MM.1S (cell line): ENCODE measurements around the gene METTL24.

ENCODE experiments used
- DNase-seq: peaks from one replicate; pipeline ENCODE4 v3.0.0-alpha.2; 2015
- H2AFZ ChIP-seq: fragments of 300-600 bp; sonication (generic); 2 replicates; pipeline ENCODE4 v1.6.0; 2016; ENCODE audit warnings: antibody characterized with exemption, low read length
- H3F3A ChIP-seq: fragments of 300-600 bp; sonication (generic); 2 replicates; pipeline ENCODE4 v1.6.1; 2016; ENCODE audit warnings: mild to moderate bottlenecking, antibody characterized with exemption, low read length, moderate library complexity, mixed read lengths; ENCODE audit not compliant: insufficient read depth
- H3K27ac ChIP-seq: fragments of 300-600 bp; sonication (generic); 2 replicates; pipeline ENCODE4 v1.5.1; 2016; ENCODE audit warnings: mild to moderate bottlenecking, low read length
- H3K27me3 ChIP-seq: fragments of 300-600 bp; sonication (generic); replicated peaks from 2 replicates; pipeline ENCODE4 v1.6.0; 2016; ENCODE audit warnings: low read length; ENCODE audit not compliant: insufficient read depth
- H3K36me3 ChIP-seq: fragments of 300-600 bp; sonication (generic); replicated peaks from 2 replicates; pipeline ENCODE4 v1.6.1; 2016; ENCODE audit warnings: mild to moderate bottlenecking, low read length, mixed read lengths; ENCODE audit not compliant: insufficient read depth
- H3K4me1 ChIP-seq: fragments of 300-600 bp; sonication (generic); 2 replicates; pipeline ENCODE4 v1.6.1; 2016; ENCODE audit warnings: low read length, mixed read lengths
- H3K4me2 ChIP-seq: fragments of 300-600 bp; sonication (generic); 2 replicates; pipeline ENCODE4 v1.6.0; 2016; ENCODE audit warnings: low read depth, low read length
- H3K4me3 ChIP-seq: fragments of 300-600 bp; sonication (generic); 2 replicates; pipeline ENCODE4 v1.5.1; 2016; ENCODE audit warnings: low read length, mixed read lengths
- H3K79me2 ChIP-seq: fragments of 300-600 bp; sonication (generic); 2 replicates; pipeline ENCODE4 v1.6.1; 2016; ENCODE audit warnings: mixed run types, low read length, mixed read lengths
- H3K9ac ChIP-seq: fragments of 300-600 bp; sonication (generic); 2 replicates; pipeline ENCODE4 v1.6.1; 2016; ENCODE audit warnings: low read length, mixed read lengths
- H3K9me2 ChIP-seq: fragments of 300-600 bp; sonication (generic); replicated peaks from 2 replicates; pipeline ENCODE4 v1.6.1; 2016; ENCODE audit warnings: mild to moderate bottlenecking, low read length, mixed read lengths; ENCODE audit not compliant: insufficient read depth
- H3K9me3 ChIP-seq: fragments of 300-600 bp; sonication (generic); replicated peaks from 2 replicates; pipeline ENCODE4 v1.6.1; 2016; ENCODE audit warnings: mild to moderate bottlenecking, low read length, mixed read lengths; ENCODE audit not compliant: insufficient read depth
- H4K20me1 ChIP-seq: fragments of 300-600 bp; sonication (generic); 2 replicates; pipeline ENCODE4 v1.6.1; 2016; ENCODE audit warnings: mild to moderate bottlenecking, low read length, moderate library complexity, mixed read lengths; ENCODE audit not compliant: insufficient read depth
- EZH2 ChIP-seq: fragments of 300-600 bp; sonication (generic); optimal IDR thresholded peaks from 2 replicates; pipeline ENCODE3; 2017; ENCODE audit warnings: low read depth, mild to moderate bottlenecking, antibody characterized with exemption, low read length, mixed read lengths
- EZH2phosphoT487 ChIP-seq: fragments of 300-600 bp; sonication (generic); IDR thresholded peaks from 2 replicates; pipeline ENCODE4 v1.6.1; 2018; ENCODE audit warnings: antibody characterized with exemption, low read length
- TF ChIP-seq, protein P1 (sequence below): fragments of 300-600 bp; sonication (generic); IDR thresholded peaks from 2 replicates; pipeline ENCODE4 v1.5.1; 2016; ENCODE audit warnings: antibody characterized with exemption, low read length, mixed read lengths

The METTL24 gene

DNA sequence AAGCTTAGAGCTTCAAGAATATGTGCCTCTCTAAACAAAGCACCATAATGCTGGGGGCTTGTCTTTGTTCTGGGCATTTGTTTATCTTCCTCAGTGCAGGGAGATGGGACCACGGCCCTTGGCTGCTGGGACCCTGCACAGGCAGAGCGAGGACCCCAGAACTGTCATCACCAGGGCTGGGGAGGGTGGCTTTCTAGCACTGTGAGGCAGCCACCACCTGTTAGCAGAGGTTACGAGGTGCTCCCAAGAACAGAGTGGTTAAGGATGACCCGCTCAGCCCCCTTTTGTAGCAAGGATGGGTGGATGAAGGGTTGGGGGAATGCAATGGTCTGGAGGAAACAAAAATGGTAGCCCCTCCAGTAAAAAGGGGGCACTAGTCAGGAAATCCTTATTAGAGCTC is 34.9 kb downstream of the METTL24 start:
- no peaks in the 10 kb centered on the region for H3F3A ChIP-seq

GRCh38 chr6:110322874-110323242 is 35.3 kb downstream of the METTL24 start:
- Histone ChIP-seq H3K4me3 (no peak overlapping the region), H3K27ac (no peak overlapping the region), H3F3A (no peaks in the 10 kb centered on the region), H3K79me2 (no peaks in the 10 kb centered on the region), H3K9ac (no peak overlapping the region), H3K9me2 (no peaks in the 10 kb centered on the region), H3K4me2 (no peak overlapping the region), H3K4me1 (no peaks in the 10 kb centered on the region), H2AFZ (no peak overlapping the region), H3K9me3 (no peaks in the 10 kb centered on the region), H3K36me3 (no peaks in the 10 kb centered on the region), H3K27me3 (peaks cover 10% of the 10 kb centered on the region; the same call in 1 of the 2 replicates), H4K20me1 (no peaks in the 10 kb centered on the region)
- TF ChIP-seq EZH2 (no peak), EZH2phosphoT487 (no peak)
- TF ChIP-seq, protein P1, sequence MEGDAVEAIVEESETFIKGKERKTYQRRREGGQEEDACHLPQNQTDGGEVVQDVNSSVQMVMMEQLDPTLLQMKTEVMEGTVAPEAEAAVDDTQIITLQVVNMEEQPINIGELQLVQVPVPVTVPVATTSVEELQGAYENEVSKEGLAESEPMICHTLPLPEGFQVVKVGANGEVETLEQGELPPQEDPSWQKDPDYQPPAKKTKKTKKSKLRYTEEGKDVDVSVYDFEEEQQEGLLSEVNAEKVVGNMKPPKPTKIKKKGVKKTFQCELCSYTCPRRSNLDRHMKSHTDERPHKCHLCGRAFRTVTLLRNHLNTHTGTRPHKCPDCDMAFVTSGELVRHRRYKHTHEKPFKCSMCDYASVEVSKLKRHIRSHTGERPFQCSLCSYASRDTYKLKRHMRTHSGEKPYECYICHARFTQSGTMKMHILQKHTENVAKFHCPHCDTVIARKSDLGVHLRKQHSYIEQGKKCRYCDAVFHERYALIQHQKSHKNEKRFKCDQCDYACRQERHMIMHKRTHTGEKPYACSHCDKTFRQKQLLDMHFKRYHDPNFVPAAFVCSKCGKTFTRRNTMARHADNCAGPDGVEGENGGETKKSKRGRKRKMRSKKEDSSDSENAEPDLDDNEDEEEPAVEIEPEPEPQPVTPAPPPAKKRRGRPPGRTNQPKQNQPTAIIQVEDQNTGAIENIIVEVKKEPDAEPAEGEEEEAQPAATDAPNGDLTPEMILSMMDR: no peak
- no peak for DNase-seq

More for the DNA sequence above, 34.9 kb downstream of the METTL24 start:
- Histone ChIP-seq H3K9me2 (no peaks in the 10 kb centered on the region), H3K79me2 (no peaks in the 10 kb centered on the region), H3K9ac (no peak overlapping the region), H3K4me1 (no peaks in the 10 kb centered on the region), H3K27ac (no peak overlapping the region), H3K4me3 (no peak overlapping the region), H3K36me3 (no peaks in the 10 kb centered on the region), H3K27me3 (peaks cover 13% of the 10 kb centered on the region; the same call in 1 of the 2 replicates), H4K20me1 (no peaks in the 10 kb centered on the region), H3K9me3 (no peaks in the 10 kb centered on the region), H2AFZ (no peak overlapping the region), H3K4me2 (no peak overlapping the region)
- TF ChIP-seq EZH2: no peak
- TF ChIP-seq, protein P1: no peak
- no peak for TF ChIP-seq EZH2phosphoT487
- no peak for DNase-seq

DNA sequence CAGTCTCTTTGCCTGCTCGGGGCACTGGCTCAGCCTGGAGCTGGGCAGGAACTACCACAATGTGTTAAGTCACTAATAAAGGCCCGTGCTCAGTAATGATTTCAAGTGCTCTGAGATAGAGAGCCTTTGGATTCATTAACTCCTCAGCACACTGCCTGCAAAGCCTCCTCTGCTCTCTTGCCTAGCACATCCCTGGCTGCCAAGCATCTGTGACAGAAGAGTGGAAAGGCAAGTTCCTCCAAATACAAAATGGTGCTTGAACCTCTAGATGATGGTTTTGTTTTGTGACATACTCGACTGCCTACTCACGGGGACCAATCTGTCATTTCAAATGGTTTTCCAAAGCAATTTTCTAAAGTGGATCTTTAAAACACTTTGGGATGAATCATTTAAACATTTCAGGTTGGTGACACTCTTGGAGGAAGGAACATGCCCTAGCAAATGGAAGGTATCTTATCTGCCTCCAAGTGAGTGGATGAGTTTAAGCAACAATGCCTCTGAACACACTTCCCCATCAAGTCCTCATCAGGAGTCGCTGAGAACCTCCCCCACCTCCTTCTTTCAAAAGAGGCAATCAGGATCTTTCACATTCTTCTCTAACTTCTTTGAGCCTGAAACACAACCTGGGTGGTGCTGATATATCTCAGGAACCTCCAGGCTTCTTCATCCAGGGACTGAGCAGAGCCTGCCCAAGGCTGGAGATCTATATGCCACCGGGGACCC is 35.8 kb downstream of the METTL24 start:
- Histone ChIP-seq H3K4me2 (no peak overlapping the region), H3K4me3 (no peak overlapping the region)
- no peak for DNase-seq

More for the DNA sequence above, 35.8 kb downstream of the METTL24 start:
- Histone ChIP-seq H3K36me3 (no peaks in the 10 kb centered on the region), H3K9ac (no peak overlapping the region), H3K27ac (no peak overlapping the region), H3K9me2 (no peaks in the 10 kb centered on the region), H2AFZ (no peak overlapping the region), H3K9me3 (no peaks in the 10 kb centered on the region), H3K27me3 (peaks cover 4% of the 10 kb centered on the region; the same call in 1 of the 2 replicates), H3K4me1 (no peaks in the 10 kb centered on the region), H3K79me2 (no peaks in the 10 kb centered on the region), H4K20me1 (no peaks in the 10 kb centered on the region), H3F3A (no peaks in the 10 kb centered on the region)
- no peak for TF ChIP-seq EZH2
- no peak for TF ChIP-seq EZH2phosphoT487
- TF ChIP-seq, protein P1: no peak
